Amniotic epithelial cell (primary cell): ENCODE data around the gene TMX3.

Experiments used
- DNase-seq: peaks from one replicate; pipeline ENCODE4 v3.0.0-alpha.2; 2010; ENCODE audit warnings: low read depth

TMX3 gene

GRCh38 chr18:68707646-68708045 is 7.3 kb downstream of the TMX3 start:
- no peak for DNase-seq

GRCh38 chr18:68705119-68705518 is 9.8 kb downstream of the TMX3 start:
- no peak for DNase-seq

- peak; percentile 16 for DNase-seq
These were observed 11.6 kb downstream of the TMX3 start for GRCh38 chr18:68703326-68703725.

GRCh38 chr18:68701353-68701752 is 13.6 kb downstream of the TMX3 start:
- DNase-seq: no peak

DNA sequence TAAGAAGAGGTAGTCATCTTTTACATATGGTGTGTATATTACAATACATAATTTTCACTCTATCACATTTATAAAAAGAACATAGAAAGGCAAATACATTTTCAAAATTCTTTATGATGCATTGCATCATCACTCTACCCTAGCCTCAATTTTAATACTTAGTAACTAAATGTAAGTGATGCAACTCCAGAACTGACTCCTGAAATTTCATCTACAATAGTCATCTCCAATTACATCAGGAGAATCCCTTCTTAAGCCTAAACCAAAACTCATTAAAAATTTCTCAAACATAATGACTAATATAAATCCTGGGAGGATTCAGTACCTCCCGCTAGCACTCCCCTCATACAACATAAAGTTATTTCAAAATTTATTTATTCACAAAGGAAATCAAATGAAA is 15.9 kb downstream of the TMX3 start:
- DNase-seq: peak; percentile 85

DNA sequence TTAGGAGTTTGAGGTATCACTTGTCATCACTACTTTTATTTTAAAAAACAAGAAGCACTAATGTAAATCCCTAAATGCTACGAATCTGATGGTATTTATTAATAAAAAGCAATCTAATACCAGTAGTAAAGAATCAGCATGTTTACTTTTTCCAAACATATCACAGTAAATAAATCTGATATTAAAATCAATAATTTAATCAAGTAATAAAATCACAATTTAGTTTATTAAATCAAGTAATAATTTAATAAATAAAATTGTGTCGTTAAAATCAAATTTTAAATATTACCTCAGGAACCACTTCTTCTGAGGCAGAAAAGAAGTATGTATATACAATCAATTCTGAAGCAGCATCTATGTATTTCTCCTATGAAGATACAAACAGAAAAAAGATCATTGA is 18.0 kb downstream of the TMX3 start:
- DNase-seq: no peak

GRCh38 chr18:68694316-68694715 is 20.6 kb downstream of the TMX3 start:
- no peak for DNase-seq

DNA sequence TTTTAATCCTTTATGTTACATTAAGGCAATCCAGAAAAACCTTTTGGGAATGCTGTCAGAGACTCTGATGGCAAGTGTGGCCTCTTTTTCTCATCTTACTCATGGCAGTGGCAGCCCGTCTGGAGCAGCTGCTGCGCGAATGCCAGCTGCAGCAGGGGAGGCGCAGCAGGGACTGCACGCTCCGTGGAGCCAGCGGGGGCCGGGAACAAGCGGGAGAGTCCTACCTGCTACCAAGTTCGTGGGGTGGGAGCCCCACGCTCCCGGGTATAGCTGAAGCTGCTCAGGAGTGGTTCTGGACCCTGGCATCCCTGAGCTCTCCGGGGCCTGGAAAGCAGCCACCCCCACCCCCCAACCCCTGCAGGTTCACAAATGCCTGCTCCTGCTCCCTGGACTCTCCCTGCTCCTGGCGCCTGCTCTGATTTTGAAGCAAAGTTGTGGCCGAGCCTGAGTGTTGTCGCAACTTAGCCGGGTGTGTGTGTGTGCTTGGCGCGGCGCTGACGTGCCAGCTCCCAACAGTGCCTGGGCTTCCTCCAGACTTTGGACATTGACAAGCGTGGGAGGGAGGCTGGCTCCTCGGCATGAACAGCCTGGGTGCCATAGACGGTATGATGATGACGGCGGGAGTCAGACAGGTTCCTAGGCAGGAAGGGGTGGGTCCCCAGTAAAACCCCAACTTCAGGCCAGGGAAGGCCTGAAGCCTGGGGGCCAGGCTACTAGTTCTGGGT is 21.7 kb downstream of the TMX3 start:
- DNase-seq: no peak

- DNase-seq: peak; percentile 86
These were observed 35.4 kb downstream of the TMX3 start for GRCh38 chr18:68679528-68679927.

- DNase-seq: peak; percentile 15
These were observed 38.0 kb downstream of the TMX3 start for GRCh38 chr18:68676913-68677312.

GRCh38 chr18:68667121-68667520 is 47.8 kb downstream of the TMX3 start:
- peak; percentile 61 for DNase-seq

DNA sequence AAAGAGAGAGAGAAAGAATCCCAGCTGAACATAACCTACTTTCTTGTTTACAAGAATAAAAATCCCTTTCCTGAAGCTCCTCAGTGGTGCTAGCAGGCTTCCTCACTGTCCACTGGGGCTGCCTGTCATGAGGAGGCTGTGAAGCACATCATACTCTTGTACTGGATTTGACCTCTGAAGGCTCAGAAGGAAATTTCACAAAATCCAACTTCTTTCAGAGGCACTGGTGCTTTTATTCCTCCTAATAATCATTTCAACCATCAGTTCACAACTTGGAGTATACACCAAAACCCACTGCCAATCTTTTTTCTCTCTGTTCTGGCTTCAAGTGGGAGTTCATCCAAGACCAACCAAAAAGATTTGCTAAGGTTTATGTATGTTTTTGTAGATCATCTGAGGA is 48.5 kb downstream of the TMX3 start:
- DNase-seq: peak; percentile 12

GRCh38 chr18:68665628-68666027 is 49.3 kb downstream of the TMX3 start:
- no peak for DNase-seq

- peak; percentile 56 for DNase-seq
These were observed 52.2 kb downstream of the TMX3 start for GRCh38 chr18:68662754-68663153.

GRCh38 chr18:68660354-68661183 is 54.3 kb downstream of the TMX3 start:
- peak; percentile 52 for DNase-seq

DNA sequence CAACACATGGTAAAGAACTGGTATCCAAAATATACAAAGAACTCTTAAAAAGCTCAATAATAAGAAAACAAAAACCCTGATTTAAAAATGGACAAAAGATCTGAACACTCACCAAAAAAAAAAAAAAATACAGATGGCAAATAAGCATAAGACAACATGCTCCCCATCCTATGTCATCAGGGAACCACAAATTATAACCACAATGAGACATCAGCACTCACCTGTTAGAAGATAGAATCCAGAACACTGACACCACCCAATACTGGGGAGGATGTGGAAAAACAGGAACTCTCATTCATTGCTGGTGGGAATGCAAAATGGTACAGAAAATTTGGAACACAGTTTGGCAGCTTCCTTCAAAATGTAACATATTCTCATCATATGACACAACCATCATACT is 66.7 kb downstream of the TMX3 start:
- DNase-seq: no peak

- DNase-seq: no peak
These were observed 72.9 kb downstream of the TMX3 start for GRCh38 chr18:68642003-68642402.

DNA sequence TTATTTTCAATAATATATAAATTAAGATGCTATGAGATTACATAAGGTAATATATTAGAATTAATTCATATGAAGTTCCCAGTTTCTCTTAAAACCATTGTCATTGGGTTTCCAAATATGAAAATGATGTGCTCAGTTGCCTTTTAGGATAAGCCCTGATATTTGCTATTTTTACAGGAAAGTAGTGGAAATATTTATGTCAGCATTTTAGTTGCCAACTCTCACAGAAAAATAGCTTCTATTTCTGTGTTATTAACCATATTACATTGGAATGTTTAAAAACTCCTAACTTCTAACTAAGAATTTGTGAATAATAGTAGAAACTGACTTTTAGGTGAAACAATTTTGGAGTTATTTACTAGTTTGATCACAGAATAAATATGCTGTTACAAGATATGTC is 74.0 kb downstream of the TMX3 start:
- DNase-seq: no peak

GRCh38 chr18:68638613-68639012 is 76.3 kb downstream of the TMX3 start:
- DNase-seq: no peak

GRCh38 chr18:68627812-68628211 is 87.1 kb downstream of the TMX3 start:
- no peak for DNase-seq
